Measurements from ENCODE around the gene SLC39A5.

Gene SLC39A5

GRCh38 chr12:56206452-56207166 is 23.2 kb upstream of the SLC39A5 start:
- H3K4me1 Mint-ChIP-seq, result no peaks in the 10 kb centered on the region
- TF ChIP-seq CTCF (IDR thresholded peaks at IDR 0.05; ENCODE audit: unreplicated experiment in 3 of 3), result peak; percentile 35 to 61 (median 46)
- no peaks in the 10 kb centered on the region for H3K27me3 Mint-ChIP-seq (ENCODE audit: low read depth)
- no peak overlapping the region for H3K4me3 Mint-ChIP-seq
- no peaks in the 10 kb centered on the region for H3K9me3 Mint-ChIP-seq
- no peak overlapping the region for H3K27ac Mint-ChIP-seq
- peaks cover 61% of the 10 kb centered on the region for H3K36me3 Mint-ChIP-seq (ENCODE audit: low read depth)

- no peak for TF ChIP-seq CTCF (IDR thresholded peaks at IDR 0.05; ENCODE audit: unreplicated experiment in 3 of 3)
- no peak overlapping the region for H3K27ac Mint-ChIP-seq
- H3K36me3 Mint-ChIP-seq (ENCODE audit: low read depth), result peaks cover 73% of the 10 kb centered on the region
- no peaks in the 10 kb centered on the region for H3K9me3 Mint-ChIP-seq
- no peaks in the 10 kb centered on the region for H3K4me1 Mint-ChIP-seq
- no peaks in the 10 kb centered on the region for H3K27me3 Mint-ChIP-seq (ENCODE audit: low read depth)
- H3K4me3 Mint-ChIP-seq, result no peak overlapping the region
Observed at GRCh38 chr12:56208006-56208405, 21.8 kb upstream of the SLC39A5 start.

GRCh38 chr12:56212361-56212760 is 17.5 kb upstream of the SLC39A5 start:
- Mint-ChIP-seq H3K9me3 (no peaks in the 10 kb centered on the region), H3K27ac (no peak overlapping the region), H3K4me1 (peaks cover 4% of the 10 kb centered on the region), H3K36me3 (ENCODE audit: low read depth) (peaks cover 72% of the 10 kb centered on the region), H3K27me3 (ENCODE audit: low read depth) (no peaks in the 10 kb centered on the region), H3K4me3 (no peak overlapping the region)
- TF ChIP-seq CTCF (IDR thresholded peaks at IDR 0.05; ENCODE audit: unreplicated experiment in 3 of 3), result no peak

GRCh38 chr12:56213878-56214277 is 16.0 kb upstream of the SLC39A5 start:
- Mint-ChIP-seq H3K9me3 (no peaks in the 10 kb centered on the region), H3K36me3 (ENCODE audit: low read depth) (peaks cover 63% of the 10 kb centered on the region), H3K4me1 (peaks cover 4% of the 10 kb centered on the region), H3K27ac (no peak overlapping the region), H3K27me3 (ENCODE audit: low read depth) (no peaks in the 10 kb centered on the region), H3K4me3 (no peak overlapping the region)
- TF ChIP-seq CTCF (IDR thresholded peaks at IDR 0.05; ENCODE audit: unreplicated experiment in 3 of 3), result no peak

GRCh38 chr12:56216461-56216860 is 13.4 kb upstream of the SLC39A5 start:
- Mint-ChIP-seq H3K4me1 (peaks cover 12% of the 10 kb centered on the region), H3K4me3 (peak overlapping the region; percentile 11 to 38 (median 27)), H3K27me3 (ENCODE audit: low read depth) (no peaks in the 10 kb centered on the region), H3K36me3 (ENCODE audit: low read depth) (peaks cover 43% of the 10 kb centered on the region), H3K27ac (peak overlapping the region in 2 of 3 experiments; percentile 45 to 78), H3K9me3 (no peaks in the 10 kb centered on the region)
- TF ChIP-seq CTCF (IDR thresholded peaks at IDR 0.05; ENCODE audit: unreplicated experiment in 3 of 3), result no peak

GRCh38 chr12:56219840-56220239 is 10.0 kb upstream of the SLC39A5 start:
- Mint-ChIP-seq H3K4me3 (peak overlapping the region; percentile 68 to 78 (median 77)), H3K36me3 (ENCODE audit: low read depth) (peaks cover 22% of the 10 kb centered on the region), H3K27ac (peak overlapping the region in 2 of 3 experiments; percentile 63 to 76), H3K27me3 (ENCODE audit: low read depth) (no peaks in the 10 kb centered on the region), H3K9me3 (no peaks in the 10 kb centered on the region), H3K4me1 (peaks cover 37% of the 10 kb centered on the region)
- TF ChIP-seq CTCF (IDR thresholded peaks at IDR 0.05; ENCODE audit: unreplicated experiment in 3 of 3), result no peak
